ENCODE measurements around the gene IGSF5. TPM values are rescaled to one million over a fixed set of nuclear protein-coding genes. Genes with fewer than 3 reads are reported as not detected.

Gene IGSF5
- polyA plus RNA-seq, 3 donors: not detected

GRCh38 chr21:39712273-39712672 is 32.7 kb upstream of the IGSF5 start:
- no peak overlapping the region for H3K4me3 ChIP-seq (replicated peaks in 1 of 3; ENCODE audit: low read depth in 2 of 3, low read length in 3 of 3)
- TF ChIP-seq CTCF (IDR thresholded peaks at IDR 0.05): no peak
- H3K4me1 Mint-ChIP-seq: no peaks in the 10 kb centered on the region
- H3K36me3 Mint-ChIP-seq: no peaks in the 10 kb centered on the region
- H2AFZ ChIP-seq (ENCODE audit: insufficient read depth, low read depth, low read length, poor library complexity, severe bottlenecking): no peak overlapping the region
- no peaks in the 10 kb centered on the region for H3K36me3 ChIP-seq (replicated peaks in 1 of 2; ENCODE audit: control insufficient read depth in 1 of 2, insufficient read depth in 2 of 2, low read length in 2 of 2)
- H3K4me2 ChIP-seq (replicated peaks; ENCODE audit: extremely low read depth, low read length, poor library complexity, severe bottlenecking): no peak overlapping the region
- no peak overlapping the region for H3K27ac ChIP-seq (ENCODE audit: low read depth in 1 of 2, low read length in 2 of 2)
- no peaks in the 10 kb centered on the region for H4K20me1 ChIP-seq (ENCODE audit: insufficient read depth, low read length)
- no peaks in the 10 kb centered on the region for H3K27me3 ChIP-seq (ENCODE audit: control insufficient read depth in 2 of 2, insufficient read depth in 2 of 2, low read length in 2 of 2)
- no peak overlapping the region for H3K4me3 Mint-ChIP-seq
- intact Hi-C loops (cut with micrococcal nuclease): no loop called here
- no peak for DNase-seq
- peaks cover 2 to 5% (median 3%) of the 10 kb centered on the region in 3 donors for H3K27me3 Mint-ChIP-seq (ENCODE audit: low read depth in 3 of 3)
- H3K9me3 Mint-ChIP-seq: no peaks in the 10 kb centered on the region
- H3K79me2 ChIP-seq (ENCODE audit: insufficient read depth, low read length): no peaks in the 10 kb centered on the region
- H3K9ac ChIP-seq (ENCODE audit: insufficient read depth, low read length, poor library complexity, severe bottlenecking): no peak overlapping the region
- H3K9me3 ChIP-seq (replicated peaks in 1 of 2; ENCODE audit: control insufficient read depth in 1 of 2, insufficient read depth in 1 of 2, low read length in 2 of 2): no peaks in the 10 kb centered on the region
- 93% methylated on average over 5 of the region's 7 CpGs for WGBS (ENCODE audit: insufficient coverage)
- H3K4me1 ChIP-seq (ENCODE audit: control insufficient read depth in 1 of 2, insufficient read depth in 2 of 2, low read length in 2 of 2): no peaks in the 10 kb centered on the region
- no peak overlapping the region for H3K27ac Mint-ChIP-seq

GRCh38 chr21:39712976-39713375 is 32.0 kb upstream of the IGSF5 start:
- no peaks in the 10 kb centered on the region for H3K79me2 ChIP-seq (ENCODE audit: insufficient read depth, low read length)

More at GRCh38 chr21:39712976-39713375, 32.0 kb upstream of the IGSF5 start:
- Mint-ChIP-seq H3K36me3 (no peaks in the 10 kb centered on the region), H3K27ac (no peak overlapping the region), H3K27me3 (ENCODE audit: low read depth in 3 of 3) (peaks cover 2 to 5% (median 3%) of the 10 kb centered on the region in 3 donors), H3K4me1 (no peaks in the 10 kb centered on the region), H3K4me3 (no peak overlapping the region), H3K9me3 (no peaks in the 10 kb centered on the region)
- Histone ChIP-seq H3K27ac (ENCODE audit: low read depth in 1 of 2, low read length in 2 of 2) (no peak overlapping the region), H3K9ac (ENCODE audit: insufficient read depth, low read length, poor library complexity, severe bottlenecking) (no peak overlapping the region), H3K9me3 (replicated peaks in 1 of 2; ENCODE audit: control insufficient read depth in 1 of 2, insufficient read depth in 1 of 2, low read length in 2 of 2) (no peaks in the 10 kb centered on the region), H3K27me3 (ENCODE audit: control insufficient read depth in 2 of 2, insufficient read depth in 2 of 2, low read length in 2 of 2) (no peaks in the 10 kb centered on the region), H3K4me1 (ENCODE audit: control insufficient read depth in 1 of 2, insufficient read depth in 2 of 2, low read length in 2 of 2) (no peaks in the 10 kb centered on the region), H4K20me1 (ENCODE audit: insufficient read depth, low read length) (no peaks in the 10 kb centered on the region), H3K36me3 (replicated peaks in 1 of 2; ENCODE audit: control insufficient read depth in 1 of 2, insufficient read depth in 2 of 2, low read length in 2 of 2) (no peaks in the 10 kb centered on the region), H3K4me2 (replicated peaks; ENCODE audit: extremely low read depth, low read length, poor library complexity, severe bottlenecking) (no peak overlapping the region), H2AFZ (ENCODE audit: insufficient read depth, low read depth, low read length, poor library complexity, severe bottlenecking) (no peak overlapping the region), H3K4me3 (replicated peaks in 1 of 3; ENCODE audit: low read depth in 2 of 3, low read length in 3 of 3) (no peak overlapping the region)
- TF ChIP-seq CTCF (IDR thresholded peaks at IDR 0.05): no peak
- no peak for DNase-seq
- intact Hi-C loops (cut with micrococcal nuclease): no loop called here
- WGBS (ENCODE audit: insufficient coverage): 74% methylated on average over 3 of the region's 3 CpGs
